Cardiac septum (tissue), 1 donor: ENCODE measurements around the gene SLC8B1. TPM values are rescaled to one million over a fixed set of nuclear protein-coding genes. Genes with fewer than 3 reads are reported as not detected.

Experiments
- DNase-seq: peaks from one replicate; pipeline ENCODE4 v3.0.0-alpha.2; 2020; ENCODE audit warnings: low spot score
- intact Hi-C: fragments of 100-400 bp; cut with DNase I; formaldehyde crosslinking; loops from one replicate; pipeline ENCODE4 v1.14.0; 2022
- total RNA-seq: library from RNA; stranded (reverse); fragmentation: NEBNext Ultra II Directional; extraction: Animal tissue kit (Norgen Biotek cat#: 25700); gene quantifications from one replicate; pipeline ENCODE4 v1.2.1, GENCODE V29; 2021
- donor health status: DM: no; HTN: no; CAD: no.

The SLC8B1 gene
- total RNA-seq, 1 donor from 2014 or later: 11.0 TPM

- no peak for DNase-seq
- intact Hi-C loops: no loop called here
Measured at GRCh38 chr12:113329022-113329790, 5.7 kb downstream of the SLC8B1 start.

GRCh38 chr12:113328368-113328889 lies 6.5 kb downstream of the SLC8B1 start:
- DNase-seq: no peak
- intact Hi-C loops: no loop called here

GRCh38 chr12:113326775-113327395 lies 8.0 kb downstream of the SLC8B1 start:
- intact Hi-C loops: no loop called here
- no peak for DNase-seq

- no peak for DNase-seq
- intact Hi-C loops: no loop called here
Measured at GRCh38 chr12:113325916-113326315, 9.0 kb downstream of the SLC8B1 start.

GRCh38 chr12:113322343-113322742 lies 12.6 kb downstream of the SLC8B1 start:
- no peak for DNase-seq
- intact Hi-C loops: no loop called here

- intact Hi-C loops: no loop called here
- no peak for DNase-seq
Measured at GRCh38 chr12:113320401-113320800, 14.5 kb downstream of the SLC8B1 start.

GRCh38 chr12:113318900-113319628 lies 15.8 kb downstream of the SLC8B1 start:
- intact Hi-C loops: loop anchor here (10.0 kb wide), 1 partner anchor 596 kb away; no protein-coding TSS in a partner anchor

GRCh38 chr12:113318046-113318656 lies 16.8 kb downstream of the SLC8B1 start:
- DNase-seq: no peak
- intact Hi-C loops: loop anchor here (10.0 kb wide), 1 partner anchor 597 kb away; no protein-coding TSS in a partner anchor

More at GRCh38 chr12:113318900-113319628, 15.8 kb downstream of the SLC8B1 start:
- DNase-seq: no peak

GRCh38 chr12:113317122-113317521 lies 17.8 kb downstream of the SLC8B1 start:
- no peak for DNase-seq
- intact Hi-C loops: loop anchor here (10.0 kb wide), 1 partner anchor 598 kb away; no protein-coding TSS in a partner anchor

GRCh38 chr12:113316155-113316554 lies 18.8 kb downstream of the SLC8B1 start:
- no peak for DNase-seq
- intact Hi-C loops: loop anchor here (10.0 kb wide), 1 partner anchor 599 kb away; no protein-coding TSS in a partner anchor

- intact Hi-C loops: loop anchor here (10.0 kb wide), 1 partner anchor 599 kb away; no protein-coding TSS in a partner anchor
- no peak for DNase-seq
Measured at GRCh38 chr12:113315358-113315757, 19.6 kb downstream of the SLC8B1 start.

GRCh38 chr12:113314121-113314529 lies 20.8 kb downstream of the SLC8B1 start:
- intact Hi-C loops: loop anchor here (10.0 kb wide), 1 partner anchor 601 kb away; no protein-coding TSS in a partner anchor
- DNase-seq: no peak

- intact Hi-C loops: loop anchor here (10.0 kb wide), 1 partner anchor 604 kb away; no protein-coding TSS in a partner anchor
- DNase-seq: no peak
Measured at GRCh38 chr12:113310489-113310888, 24.4 kb downstream of the SLC8B1 start.

- intact Hi-C loops: no loop called here
- DNase-seq: no peak
Measured at GRCh38 chr12:113306382-113306781, 28.5 kb downstream of the SLC8B1 start.

GRCh38 chr12:113305281-113305856 lies 29.5 kb downstream of the SLC8B1 start:
- intact Hi-C loops: no loop called here
- DNase-seq: no peak

- DNase-seq: no peak
- intact Hi-C loops: no loop called here
Measured at GRCh38 chr12:113302886-113303640, 31.8 kb downstream of the SLC8B1 start.

- no peak for DNase-seq
- intact Hi-C loops: no loop called here
Measured at GRCh38 chr12:113302466-113302865, 32.4 kb downstream of the SLC8B1 start.

GRCh38 chr12:113301811-113302210 lies 33.1 kb downstream of the SLC8B1 start:
- DNase-seq: no peak
- intact Hi-C loops: no loop called here
